ENCODE measurements around the gene CLIC4. TPM values are rescaled to one million over a fixed set of nuclear protein-coding genes. Genes with fewer than 3 reads are reported as not detected.

CLIC4 gene
- total RNA-seq, 1 donor from 2014 or later = 325 TPM

GRCh38 chr1:24768873-24769605 is 23.8 kb downstream of the CLIC4 start:
- H3K9me3 ChIP-seq (replicated peaks) = no peaks in the 10 kb centered on the region
- TF ChIP-seq CTCF (IDR thresholded peaks at IDR 0.05; ENCODE audit: borderline replicate concordance) = no peak
- H3K4me1 ChIP-seq = peaks cover 82% of the 10 kb centered on the region
- DNase-seq = no peak
- H3K36me3 ChIP-seq = no peaks in the 10 kb centered on the region
- peak overlapping the region; percentile 81 for H3K27ac ChIP-seq (replicated peaks)
- H3K27me3 ChIP-seq (ENCODE audit: low read depth) = no peaks in the 10 kb centered on the region
- H3K4me3 ChIP-seq = no peak overlapping the region
- intact Hi-C loops (cut with micrococcal nuclease) = no loop called here

- H3K9me3 ChIP-seq (replicated peaks) = no peaks in the 10 kb centered on the region
- no peaks in the 10 kb centered on the region for H3K27me3 ChIP-seq (ENCODE audit: low read depth)
- H3K36me3 ChIP-seq = no peaks in the 10 kb centered on the region
- intact Hi-C loops (cut with micrococcal nuclease) = no loop called here
- peak overlapping the region; percentile 81 for H3K27ac ChIP-seq (replicated peaks)
- DNase-seq = no peak
- peak overlapping the region; percentile 27 for H3K4me3 ChIP-seq
- H3K4me1 ChIP-seq = peaks cover 73% of the 10 kb centered on the region
- no peak for TF ChIP-seq CTCF (IDR thresholded peaks at IDR 0.05; ENCODE audit: borderline replicate concordance)
These were observed 24.7 kb downstream of the CLIC4 start for GRCh38 chr1:24769656-24770651.

- H3K27me3 ChIP-seq (ENCODE audit: low read depth) = no peaks in the 10 kb centered on the region
- DNase-seq = no peak
- no peak for TF ChIP-seq CTCF (IDR thresholded peaks at IDR 0.05; ENCODE audit: borderline replicate concordance)
- no peaks in the 10 kb centered on the region for H3K36me3 ChIP-seq
- no peaks in the 10 kb centered on the region for H3K9me3 ChIP-seq (replicated peaks)
- peak overlapping the region; percentile 27 for H3K4me3 ChIP-seq
- peaks cover 70% of the 10 kb centered on the region for H3K4me1 ChIP-seq
- intact Hi-C loops (cut with micrococcal nuclease) = no loop called here
- peak overlapping the region; percentile 81 for H3K27ac ChIP-seq (replicated peaks)
These were observed 25.6 kb downstream of the CLIC4 start for GRCh38 chr1:24770881-24771280.

- intact Hi-C loops (cut with micrococcal nuclease) = no loop called here
- H3K4me1 ChIP-seq = peaks cover 70% of the 10 kb centered on the region
These were observed 26.3 kb downstream of the CLIC4 start for GRCh38 chr1:24771574-24771973.

More at GRCh38 chr1:24771574-24771973, 26.3 kb downstream of the CLIC4 start:
- DNase-seq = no peak
- H3K27me3 ChIP-seq (ENCODE audit: low read depth) = no peaks in the 10 kb centered on the region
- no peak overlapping the region for H3K4me3 ChIP-seq
- TF ChIP-seq CTCF (IDR thresholded peaks at IDR 0.05; ENCODE audit: borderline replicate concordance) = no peak
- no peaks in the 10 kb centered on the region for H3K9me3 ChIP-seq (replicated peaks)
- H3K27ac ChIP-seq (replicated peaks) = peak overlapping the region; percentile 81
- H3K36me3 ChIP-seq = no peaks in the 10 kb centered on the region
